CD4-positive, alpha-beta T cell treated with Interleukin-4 for 1 hour (primary cell): ENCODE measurements around the gene HOXB2.
"Not testable (repeated sequence)": the region's sequence is repeated elsewhere in the genome, so short reads cannot be mapped to it uniquely, and the experiment has no call there.

Experiments used
- DNase-seq, 2 donors: peaks; one replicate each; pipeline ENCODE4 v3.0.0-alpha.2; 2020 to 2022

HOXB2 gene

GRCh38 chr17:48539177-48539576 lies 5.7 kb downstream of the HOXB2 start:
- no peak for DNase-seq

GRCh38 chr17:48537316-48537715 lies 7.6 kb downstream of the HOXB2 start:
- DNase-seq: no peak

GRCh38 chr17:48535793-48536559 lies 8.9 kb downstream of the HOXB2 start:
- DNase-seq: not testable (repeated sequence)

DNA sequence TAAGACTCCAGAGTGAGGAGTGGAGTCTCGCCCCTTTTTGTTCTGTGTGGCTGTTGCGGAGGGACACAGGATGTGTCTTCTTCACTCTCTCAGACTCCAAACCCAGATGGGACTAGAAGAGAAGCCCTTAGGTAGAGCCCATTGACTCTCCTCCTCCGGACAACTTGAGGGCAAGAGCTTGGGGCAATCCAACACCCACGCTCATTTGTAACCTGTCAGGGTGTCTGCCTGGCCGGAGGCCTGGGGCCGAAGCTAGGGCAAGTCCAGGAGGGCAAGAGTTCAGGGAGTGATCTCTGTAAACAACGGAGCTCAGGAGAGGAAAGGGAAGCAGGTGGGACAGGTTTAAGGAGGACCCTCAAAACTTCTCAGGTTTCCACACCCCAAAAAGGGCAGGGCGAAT lies 12.6 kb downstream of the HOXB2 start:
- DNase-seq: no peak

GRCh38 chr17:48530887-48531272 lies 14.0 kb downstream of the HOXB2 start, which contains the start of gene HOXB1:
TSS of gene HOXB1 (minus strand) at chr17:48531011. CDS start at chr17:48530904, 107 bp downstream.
- no peak for DNase-seq

DNA sequence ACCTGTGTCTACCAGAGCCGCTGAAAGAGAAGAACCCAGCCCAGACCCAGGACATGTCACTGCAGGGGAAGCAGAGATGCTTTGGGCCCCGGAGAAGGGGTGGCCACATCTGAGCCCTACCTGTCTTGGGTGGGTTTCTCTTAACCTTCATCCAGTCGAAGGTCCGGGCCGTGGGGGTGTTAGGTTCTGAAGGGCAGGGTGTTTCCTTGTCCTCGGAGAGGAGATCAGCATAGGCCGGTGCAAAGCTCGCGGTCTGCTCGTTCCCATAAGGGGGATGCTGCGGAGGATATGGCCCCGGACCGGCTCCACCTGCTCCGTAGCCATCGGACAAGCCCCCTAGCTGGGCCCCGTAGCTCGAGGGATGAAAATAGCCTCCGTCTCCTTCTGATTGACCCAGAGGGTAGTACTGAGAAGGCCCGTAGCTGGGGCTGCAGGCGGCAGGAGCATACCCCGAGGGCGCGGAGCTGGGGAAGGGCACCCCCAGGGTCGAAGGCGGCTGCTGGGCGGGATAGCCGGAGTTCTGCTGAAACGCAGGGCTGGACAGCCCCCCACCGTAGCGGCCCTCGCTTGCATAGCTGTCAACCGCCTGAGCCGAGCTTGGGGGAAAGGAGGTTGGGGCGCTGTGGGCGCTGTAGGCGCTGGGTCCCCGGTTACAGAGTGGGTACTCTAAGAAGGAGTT lies 14.6 kb downstream of the HOXB2 start:
- DNase-seq: no peak

DNA sequence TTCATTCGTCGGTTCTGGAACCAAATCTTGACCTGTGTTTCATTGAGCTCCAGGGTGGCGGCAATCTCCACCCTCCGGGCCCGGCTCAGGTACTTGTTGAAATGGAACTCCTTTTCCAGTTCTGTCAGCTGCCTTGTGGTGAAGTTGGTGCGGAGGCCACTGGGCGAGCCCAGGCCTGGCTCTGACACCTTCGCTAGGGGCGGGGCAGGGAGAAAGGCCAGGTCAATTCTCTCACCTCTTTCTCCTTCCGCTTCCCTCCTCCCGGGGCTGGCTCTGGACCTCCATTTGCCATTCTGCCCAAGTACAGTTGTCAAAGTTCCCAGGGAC lies 15.3 kb downstream of the HOXB2 start:
- DNase-seq: no peak

- DNase-seq: no peak
Observed at GRCh38 chr17:48528936-48529682, 15.8 kb downstream of the HOXB2 start.

DNA sequence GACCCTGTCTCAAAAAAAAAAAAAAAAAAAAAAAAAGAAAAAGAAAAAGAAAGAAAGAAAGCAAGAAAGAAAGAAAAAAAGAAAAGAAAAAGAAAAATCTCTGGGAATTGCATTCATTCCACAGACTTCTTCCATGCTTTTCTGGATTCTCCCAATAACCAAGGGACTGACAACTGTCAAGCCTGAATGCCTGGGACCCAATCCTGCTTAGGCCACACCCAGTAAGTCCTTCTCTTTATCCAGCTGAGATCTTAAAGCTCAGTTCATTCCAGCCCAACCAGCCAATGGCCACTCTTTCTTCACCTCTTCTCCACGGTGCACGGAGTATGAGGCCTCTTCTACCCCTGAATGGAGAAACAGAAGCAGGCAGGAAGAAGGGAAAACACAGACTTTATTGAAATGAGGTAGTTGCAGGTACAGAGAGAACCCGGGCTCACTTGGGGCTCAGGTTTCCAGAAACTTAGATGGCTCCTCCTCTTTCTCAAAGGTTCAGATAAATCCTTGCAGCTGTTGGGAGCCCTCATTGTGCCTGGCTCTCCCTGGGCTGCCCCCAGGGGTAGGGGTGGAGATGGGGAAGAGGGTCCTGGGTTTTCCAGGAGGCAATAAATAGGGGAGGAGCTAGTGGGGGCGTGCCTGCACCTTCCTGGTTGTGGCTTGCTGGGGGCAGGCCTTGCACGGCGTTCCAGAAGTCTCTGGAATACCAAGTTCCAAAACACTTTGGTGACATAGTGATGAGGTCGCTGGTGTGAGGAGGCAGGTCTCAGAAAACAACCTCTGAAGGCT lies 16.6 kb downstream of the HOXB2 start:
- no peak for DNase-seq

DNA sequence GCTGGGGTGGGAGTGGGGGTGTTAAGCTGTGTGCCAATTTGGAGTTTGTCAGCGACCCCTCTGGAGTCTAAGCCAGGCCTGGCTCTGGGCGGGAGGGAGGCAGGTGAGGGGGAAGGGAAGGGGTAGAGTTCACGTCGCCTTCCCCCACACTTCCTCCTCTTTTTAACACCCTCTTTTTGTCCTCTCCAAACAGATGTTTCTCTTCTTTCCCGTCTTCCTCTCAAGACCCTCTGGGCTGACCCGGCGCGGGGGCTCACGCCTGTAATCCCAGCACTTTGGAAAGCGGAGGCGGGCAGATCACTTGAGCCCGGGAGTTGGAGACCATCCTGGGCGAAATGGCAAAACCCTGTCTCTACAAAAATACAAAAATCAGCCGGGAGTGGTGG lies 17.4 kb downstream of the HOXB2 start:
- DNase-seq: no peak

GRCh38 chr17:48526608-48527546 lies 18.0 kb downstream of the HOXB2 start:
- DNase-seq: no peak

GRCh38 chr17:48523010-48523409 lies 21.9 kb downstream of the HOXB2 start:
- no peak for DNase-seq

DNA sequence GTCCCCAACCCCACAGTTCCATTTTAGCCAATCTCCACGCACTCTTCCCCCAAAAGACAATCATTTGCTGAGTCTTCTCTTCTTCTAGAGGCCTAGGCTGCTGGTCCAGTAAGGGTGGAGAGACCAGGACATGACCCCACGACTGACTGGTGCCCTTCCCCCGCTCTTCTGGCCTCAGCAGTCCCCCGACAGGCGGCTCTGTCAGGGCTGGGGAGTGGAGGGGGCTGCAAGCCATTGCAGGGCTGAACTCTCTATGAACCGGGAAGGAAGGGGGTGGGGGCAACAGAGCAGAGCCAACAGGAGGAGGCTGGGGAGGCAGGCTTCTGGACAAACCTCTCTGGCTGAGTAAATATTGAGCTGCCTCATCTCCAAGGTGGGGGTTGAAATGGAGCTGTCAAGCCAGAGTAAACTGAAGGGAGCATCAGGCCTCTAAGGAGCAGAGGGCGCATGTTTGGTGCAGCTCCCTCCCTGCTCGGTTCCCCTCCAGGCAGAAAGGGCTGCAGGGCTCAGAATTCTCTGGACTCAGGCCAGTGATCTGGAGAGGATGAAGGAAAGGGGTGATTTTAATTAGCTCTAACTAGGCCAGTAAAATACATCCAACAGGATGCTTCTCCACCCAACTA lies 22.8 kb downstream of the HOXB2 start:
- DNase-seq: no peak

- no peak for DNase-seq
Observed at GRCh38 chr17:48520631-48521079, 24.3 kb downstream of the HOXB2 start.

GRCh38 chr17:48519427-48519826 lies 25.5 kb downstream of the HOXB2 start:
- DNase-seq: no peak

DNA sequence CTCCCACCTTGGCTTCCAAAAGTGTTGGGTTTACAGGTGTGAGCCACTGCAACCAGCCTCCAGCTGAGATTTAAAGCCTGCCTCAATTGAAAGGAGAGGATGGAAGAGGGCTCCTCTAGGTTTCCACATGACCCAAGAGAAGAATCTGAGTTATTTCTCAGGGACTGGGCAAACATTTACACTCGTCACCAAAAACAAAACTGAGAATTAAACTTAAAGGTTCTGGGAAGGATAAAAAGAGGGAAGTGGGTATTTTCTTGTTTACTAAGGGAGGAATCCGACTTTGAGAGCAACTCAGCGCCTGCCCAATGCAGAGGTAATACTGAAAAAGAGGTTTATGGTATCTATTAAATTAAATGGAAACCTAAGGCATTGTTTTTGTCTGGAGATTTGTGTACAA lies 27.4 kb downstream of the HOXB2 start:
- no peak for DNase-seq

- no peak for DNase-seq
Observed at GRCh38 chr17:48515925-48516900, 28.7 kb downstream of the HOXB2 start.

DNA sequence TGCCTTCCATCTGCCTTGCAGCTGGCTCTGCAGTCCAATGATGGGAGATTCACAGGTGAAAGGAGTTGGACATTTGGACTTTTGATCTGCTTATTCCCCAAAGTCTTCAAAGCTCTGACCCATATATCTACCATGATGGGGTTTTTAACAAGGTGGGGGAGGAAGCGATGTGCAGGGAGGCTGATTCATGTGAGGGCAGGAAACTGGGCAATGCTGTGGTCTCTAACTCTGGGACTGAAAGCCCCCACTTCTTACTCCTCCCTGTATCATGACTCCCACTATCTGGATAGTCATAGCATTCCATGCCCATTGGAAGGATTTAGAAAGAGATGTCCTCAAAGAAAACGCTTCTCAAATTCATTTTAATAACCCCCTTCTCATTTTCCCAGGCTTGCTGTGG lies 30.4 kb downstream of the HOXB2 start:
- no peak for DNase-seq

GRCh38 chr17:48513666-48514455 lies 31.0 kb downstream of the HOXB2 start:
- DNase-seq: no peak
